HEK293 (cell line): ENCODE data around the gene EBP.
"Not testable (repeated sequence)": the region's sequence is repeated elsewhere in the genome, so short reads cannot be mapped to it uniquely, and the experiment has no call there.

Experiments used
- CTCF ChIA-PET: fragments of 350-600 bp; formaldehyde crosslinking; extraction: SDS; loops from one replicate; lab custom pipeline; 2021; ENCODE audit warnings: antibody characterized with exemption; lab: Yijun Ruan, JAX
- POLR2A ChIA-PET: fragments of 300-600 bp; formaldehyde crosslinking; extraction: SDS; loops from one replicate; lab custom pipeline; 2020; ENCODE audit warnings: antibody characterized with exemption, inconsistent platforms; lab: Yijun Ruan, JAX
- H3K27ac ChIP-seq: fragments of 200-500 bp; sonication (Bioruptor generic); 2 replicates; pipeline ENCODE4 v1.5.1; 2014; ENCODE audit warnings: low read depth, low read length, control low read depth, inconsistent platforms; ENCODE audit errors: extremely low read depth
- H3K36me3 ChIP-seq, 2 experiments: fragments of 200-500 bp in 1 of 2; sonication (Bioruptor generic) in 1 of 2; 1 replicate in 1 of 2; 2 replicates in 1 of 2; pipeline ENCODE4 v1.5.1; 2014 to 2017; ENCODE audit warnings: inconsistent platforms in 2 of 2, low read length in 2 of 2; ENCODE audit not compliant: control insufficient read depth in 2 of 2, insufficient read depth in 1 of 2
- H3K4me1 ChIP-seq: fragments of 200-500 bp; sonication (Bioruptor generic); 2 replicates; pipeline ENCODE4 v1.5.1; 2014; ENCODE audit warnings: mild to moderate bottlenecking, low read length, inconsistent platforms; ENCODE audit not compliant: control insufficient read depth, insufficient read depth
- H3K4me3 ChIP-seq: 2 replicates; pipeline ENCODE4 v1.5.1; 2011; ENCODE audit warnings: low read depth, mild to moderate bottlenecking, control low read depth, low read length, moderate library complexity
- H3K9me3 ChIP-seq: fragments of 200-500 bp; sonication (Bioruptor generic); 2 replicates; pipeline ENCODE4 v1.5.1; 2014; ENCODE audit warnings: low read depth, low read length, inconsistent platforms; ENCODE audit not compliant: control insufficient read depth, insufficient read depth
- BCL11A ChIP-seq: fragments of 450-650 bp; formaldehyde crosslinking; IDR thresholded peaks from 2 replicates; pipeline ENCODE4 v1.5.1; 2016; ENCODE audit warnings: low read depth, missing biosample characterization, missing genetic modification characterization
- MYNN ChIP-seq: fragments of 450-650 bp; formaldehyde crosslinking; IDR thresholded peaks from 2 replicates; pipeline ENCODE4 v1.5.1; 2016; ENCODE audit warnings: missing biosample characterization, missing genetic modification characterization, borderline replicate concordance
- RBAK ChIP-seq: fragments of 450-650 bp; formaldehyde crosslinking; IDR thresholded peaks from 2 replicates; pipeline ENCODE4 v1.5.1; 2016; ENCODE audit warnings: missing biosample characterization, missing genetic modification characterization
- TCF7L2 ChIP-seq: IDR thresholded peaks from 2 replicates; pipeline ENCODE4 v1.6.1; 2011; ENCODE audit warnings: low read depth, mild to moderate bottlenecking, inconsistent platforms, low read length, moderate library complexity, borderline replicate concordance
- YY2 ChIP-seq: fragments of 450-650 bp; formaldehyde crosslinking; IDR thresholded peaks from 2 replicates; pipeline ENCODE4 v1.5.1; 2016; ENCODE audit warnings: missing biosample characterization, missing genetic modification characterization
- ZBTB1 ChIP-seq: fragments of 450-650 bp; formaldehyde crosslinking; IDR thresholded peaks from 2 replicates; pipeline ENCODE4 v1.5.1; 2016; ENCODE audit warnings: missing biosample characterization, missing genetic modification characterization
- ZBTB21 ChIP-seq: fragments of 450-650 bp; formaldehyde crosslinking; IDR thresholded peaks from 2 replicates; pipeline ENCODE4 v1.5.1; 2017; ENCODE audit warnings: missing biosample characterization, missing genetic modification characterization
- ZNF121 ChIP-seq: fragments of 450-650 bp; formaldehyde crosslinking; IDR thresholded peaks from 2 replicates; pipeline ENCODE4 v1.5.1; 2016; ENCODE audit warnings: missing biosample characterization, missing genetic modification characterization
- ZNF184 ChIP-seq: fragments of 450-650 bp; IDR thresholded peaks from 2 replicates; pipeline ENCODE4 v1.5.1; 2018; ENCODE audit warnings: missing biosample characterization, mild to moderate bottlenecking, missing genetic modification characterization
- ZNF335 ChIP-seq: fragments of 450-650 bp; formaldehyde crosslinking; conservative IDR thresholded peaks from 2 replicates; pipeline ENCODE4 v1.5.1; 2016; ENCODE audit warnings: missing biosample characterization, missing genetic modification characterization
- ZNF341 ChIP-seq: fragments of 450-650 bp; formaldehyde crosslinking; IDR thresholded peaks from 2 replicates; pipeline ENCODE4; 2016; ENCODE audit warnings: low read depth, missing biosample characterization, missing genetic modification characterization
- ZNF530 ChIP-seq: fragments of 450-650 bp; formaldehyde crosslinking; IDR thresholded peaks from 2 replicates; pipeline ENCODE4 v1.5.1; 2016; ENCODE audit warnings: low read depth, missing biosample characterization, missing genetic modification characterization
- ZNF549 ChIP-seq: fragments of 450-650 bp; IDR thresholded peaks from 2 replicates; pipeline ENCODE4 v1.5.1; 2018; ENCODE audit warnings: missing biosample characterization, missing genetic modification characterization, mild to moderate bottlenecking, inconsistent platforms, moderate library complexity
- ZNF777 ChIP-seq: fragments of 450-650 bp; formaldehyde crosslinking; IDR thresholded peaks from 2 replicates; pipeline ENCODE4 v1.5.1; 2017; ENCODE audit warnings: missing biosample characterization, missing genetic modification characterization, borderline replicate concordance
- ZNF785 ChIP-seq: fragments of 450-650 bp; formaldehyde crosslinking; IDR thresholded peaks from 2 replicates; pipeline ENCODE4 v1.5.1; 2016; ENCODE audit warnings: missing biosample characterization, missing genetic modification characterization
- TF ChIP-seq, protein P1 (sequence below): fragments of 450-650 bp; formaldehyde crosslinking; IDR thresholded peaks from 2 replicates; pipeline ENCODE4 v1.5.1; 2017; ENCODE audit warnings: missing biosample characterization, missing genetic modification characterization
- TF ChIP-seq, protein P2 (sequence below): fragments of 450-650 bp; formaldehyde crosslinking; IDR thresholded peaks from 2 replicates; pipeline ENCODE4 v1.5.1; 2017; ENCODE audit warnings: missing biosample characterization, mild to moderate bottlenecking, missing genetic modification characterization, moderate library complexity

EBP gene

DNA sequence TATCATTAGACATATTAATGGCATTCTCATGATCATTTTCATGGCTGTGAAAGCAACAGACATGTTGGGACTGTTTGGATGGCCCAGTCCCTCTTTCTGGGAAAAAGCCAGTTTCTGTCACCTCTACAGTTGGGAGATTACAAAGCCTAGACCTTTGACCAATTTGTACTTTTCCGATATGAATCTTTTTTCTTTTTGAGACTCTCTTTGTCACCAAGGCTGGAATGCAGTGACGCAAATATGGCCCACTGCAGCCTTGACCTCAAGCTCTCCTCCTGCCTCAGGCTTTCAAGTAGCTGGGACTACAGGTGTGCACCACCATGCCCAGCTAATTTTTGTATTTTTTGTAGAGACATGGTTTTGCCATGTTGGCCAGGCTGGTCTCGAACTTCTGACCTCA lies 27.3 kb downstream of the EBP start (continued):
- TF ChIP-seq, protein P1, sequence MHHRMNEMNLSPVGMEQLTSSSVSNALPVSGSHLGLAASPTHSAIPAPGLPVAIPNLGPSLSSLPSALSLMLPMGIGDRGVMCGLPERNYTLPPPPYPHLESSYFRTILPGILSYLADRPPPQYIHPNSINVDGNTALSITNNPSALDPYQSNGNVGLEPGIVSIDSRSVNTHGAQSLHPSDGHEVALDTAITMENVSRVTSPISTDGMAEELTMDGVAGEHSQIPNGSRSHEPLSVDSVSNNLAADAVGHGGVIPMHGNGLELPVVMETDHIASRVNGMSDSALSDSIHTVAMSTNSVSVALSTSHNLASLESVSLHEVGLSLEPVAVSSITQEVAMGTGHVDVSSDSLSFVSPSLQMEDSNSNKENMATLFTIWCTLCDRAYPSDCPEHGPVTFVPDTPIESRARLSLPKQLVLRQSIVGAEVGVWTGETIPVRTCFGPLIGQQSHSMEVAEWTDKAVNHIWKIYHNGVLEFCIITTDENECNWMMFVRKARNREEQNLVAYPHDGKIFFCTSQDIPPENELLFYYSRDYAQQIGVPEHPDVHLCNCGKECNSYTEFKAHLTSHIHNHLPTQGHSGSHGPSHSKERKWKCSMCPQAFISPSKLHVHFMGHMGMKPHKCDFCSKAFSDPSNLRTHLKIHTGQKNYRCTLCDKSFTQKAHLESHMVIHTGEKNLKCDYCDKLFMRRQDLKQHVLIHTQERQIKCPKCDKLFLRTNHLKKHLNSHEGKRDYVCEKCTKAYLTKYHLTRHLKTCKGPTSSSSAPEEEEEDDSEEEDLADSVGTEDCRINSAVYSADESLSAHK (tag by site-specific recombination), result no peak
- TF ChIP-seq ZNF777 (tag by site-specific recombination), result no peak
- no peak for TF ChIP-seq TCF7L2
- TF ChIP-seq ZNF335, result no peak
- TF ChIP-seq, all 188 proteins: peak for 0

DNA sequence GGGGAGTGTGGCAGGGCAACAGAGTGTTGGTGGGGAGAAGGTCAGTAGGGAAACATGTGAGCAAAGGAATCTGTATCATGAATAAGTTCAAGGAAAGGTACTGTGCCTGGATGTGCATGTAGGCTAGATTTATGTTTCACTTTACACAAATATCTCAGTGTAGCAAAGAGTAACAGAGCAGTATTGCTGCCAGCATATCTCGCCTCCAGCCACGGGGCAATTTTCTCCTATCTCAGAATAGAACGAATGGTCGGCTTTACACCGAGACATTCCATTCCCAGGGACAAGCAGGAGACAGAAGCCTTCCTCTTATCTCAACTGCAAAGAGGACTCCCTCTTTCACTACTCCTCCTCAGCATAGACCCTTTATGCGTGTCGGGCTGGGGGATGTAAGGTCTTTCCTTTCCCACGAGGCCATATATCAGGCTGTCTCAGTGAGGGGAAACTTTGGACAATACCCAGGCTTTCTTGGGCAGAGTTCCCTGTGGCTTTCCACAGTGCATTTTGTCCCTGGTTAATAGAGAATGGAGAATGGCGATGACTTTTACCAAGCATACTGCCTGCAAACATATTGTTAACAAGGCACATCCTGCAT lies 34.2 kb downstream of the EBP start:
- POLR2A ChIA-PET, result interaction anchor here (0.7 kb wide), 1 partner anchor 23 kb away, joined by 5 read pairs; no protein-coding TSS in a partner anchor

DNA sequence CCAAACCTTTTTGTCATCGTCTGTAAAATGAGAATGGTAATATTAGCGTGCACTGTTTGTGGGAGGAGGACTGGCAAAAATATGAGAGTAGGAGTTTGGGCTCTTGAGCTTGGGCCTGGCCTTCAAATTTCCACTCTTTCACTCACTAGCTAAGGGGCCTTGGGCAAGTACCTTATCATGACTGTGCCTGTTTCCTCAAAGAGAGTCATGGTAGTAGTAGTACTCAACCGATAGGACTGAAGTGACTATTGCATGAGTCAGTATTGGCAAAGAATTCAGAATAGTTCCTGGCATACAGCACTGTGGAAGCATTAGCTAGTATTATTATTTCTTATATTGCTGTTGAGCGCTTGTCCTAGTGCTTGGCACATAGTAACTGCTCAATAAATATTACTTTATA lies 36.7 kb downstream of the EBP start:
- H3K4me3 ChIP-seq, result no peak overlapping the region
- H3K27ac ChIP-seq, result no peak overlapping the region
- no peaks in the 10 kb centered on the region for H3K4me1 ChIP-seq
- ChIA-PET CTCF (no interaction called here), POLR2A (no interaction called here)
- TF ChIP-seq MYNN, result no peak
- H3K36me3 ChIP-seq, result peaks cover 4 to 58% of the 10 kb centered on the region in 2 experiments; a peak in 2 of 3 replicates
- no peaks in the 10 kb centered on the region for H3K9me3 ChIP-seq

More for the DNA sequence above, 34.2 kb downstream of the EBP start:
- H3K4me1 ChIP-seq, CTCF ChIA-PET, H3K4me3 ChIP-seq, H3K27ac ChIP-seq, H3K9me3 ChIP-seq: not testable (repeated sequence)
- H3K36me3 ChIP-seq, result peaks cover 8 to 46% of the 10 kb centered on the region in 2 experiments; a peak in 2 of 3 replicates

DNA sequence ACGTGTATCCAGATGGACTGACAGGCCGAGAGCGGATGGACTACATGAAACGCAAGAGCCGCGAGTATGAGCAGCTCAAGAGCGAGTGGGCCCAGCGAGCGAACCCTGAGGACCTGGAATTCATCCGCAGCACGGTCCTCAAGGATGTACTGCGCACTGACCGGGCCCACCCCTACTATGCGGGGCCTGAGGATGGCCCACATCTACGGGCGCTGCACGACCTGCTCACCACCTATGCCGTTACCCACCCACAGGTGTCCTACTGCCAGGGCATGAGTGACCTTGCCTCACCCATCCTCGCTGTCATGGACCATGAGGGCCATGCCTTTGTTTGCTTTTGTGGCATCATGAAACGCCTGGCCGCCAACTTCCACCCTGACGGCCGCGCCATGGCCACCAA lies 38.0 kb downstream of the EBP start:
- Histone ChIP-seq H3K36me3 (peaks cover 0 to 64% of the 10 kb centered on the region in 2 experiments; a peak in 2 of 3 replicates), H3K9me3 (no peaks in the 10 kb centered on the region), H3K27ac (no peak overlapping the region), H3K4me1 (no peaks in the 10 kb centered on the region), H3K4me3 (no peak overlapping the region)
- POLR2A ChIA-PET, result no interaction called here
- CTCF ChIA-PET, result no interaction called here
- TF ChIP-seq, protein P2, sequence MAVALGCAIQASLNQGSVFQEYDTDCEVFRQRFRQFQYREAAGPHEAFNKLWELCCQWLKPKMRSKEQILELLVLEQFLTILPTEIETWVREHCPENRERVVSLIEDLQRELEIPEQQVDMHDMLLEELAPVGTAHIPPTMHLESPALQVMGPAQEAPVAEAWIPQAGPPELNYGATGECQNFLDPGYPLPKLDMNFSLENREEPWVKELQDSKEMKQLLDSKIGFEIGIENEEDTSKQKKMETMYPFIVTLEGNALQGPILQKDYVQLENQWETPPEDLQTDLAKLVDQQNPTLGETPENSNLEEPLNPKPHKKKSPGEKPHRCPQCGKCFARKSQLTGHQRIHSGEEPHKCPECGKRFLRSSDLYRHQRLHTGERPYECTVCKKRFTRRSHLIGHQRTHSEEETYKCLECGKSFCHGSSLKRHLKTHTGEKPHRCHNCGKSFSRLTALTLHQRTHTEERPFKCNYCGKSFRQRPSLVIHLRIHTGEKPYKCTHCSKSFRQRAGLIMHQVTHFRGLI (tag by site-specific recombination), result no peak
- TF ChIP-seq ZBTB1 (no peak), ZNF549 (tag by site-specific recombination) (no peak)

DNA sequence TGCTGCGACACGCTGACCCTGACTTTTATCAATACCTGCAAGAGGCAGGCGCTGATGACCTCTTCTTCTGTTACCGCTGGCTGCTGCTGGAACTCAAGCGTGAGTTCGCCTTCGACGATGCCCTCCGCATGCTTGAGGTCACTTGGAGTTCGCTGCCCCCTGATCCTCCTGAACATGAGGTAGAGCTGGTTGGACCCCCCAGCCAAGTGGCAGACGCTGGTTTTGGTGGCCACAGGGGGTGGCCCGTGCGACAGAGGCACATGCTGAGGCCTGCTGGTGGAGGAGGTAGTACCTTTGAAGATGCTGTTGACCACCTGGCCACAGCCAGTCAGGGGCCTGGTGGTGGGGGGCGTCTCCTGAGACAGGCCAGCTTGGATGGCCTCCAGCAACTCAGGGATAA lies 38.4 kb downstream of the EBP start:
- Histone ChIP-seq H3K27ac (no peak overlapping the region), H3K4me3 (no peak overlapping the region), H3K4me1 (no peaks in the 10 kb centered on the region), H3K9me3 (no peaks in the 10 kb centered on the region), H3K36me3 (peaks cover 0 to 60% of the 10 kb centered on the region in 2 experiments; a peak in 2 of 3 replicates)
- POLR2A ChIA-PET, result interaction anchor here (1.2 kb wide), 1 partner anchor 15 kb away, joined by 4 read pairs; no protein-coding TSS in a partner anchor
- no peak for TF ChIP-seq BCL11A (tag by site-specific recombination)
- TF ChIP-seq ZNF341 (tag by site-specific recombination), result no peak
- TF ChIP-seq MYNN, result no peak
- TF ChIP-seq ZNF785, result no peak
- TF ChIP-seq ZBTB21 (tag by site-specific recombination), result no peak
- no peak for TF ChIP-seq ZNF121 (tag by site-specific recombination)
- no peak for TF ChIP-seq ZNF184
- TF ChIP-seq ZNF530, result no peak
- TF ChIP-seq YY2, result no peak
- TF ChIP-seq RBAK (tag by site-specific recombination), result no peak
- CTCF ChIA-PET, result no interaction called here
